CD4-positive, alpha-beta T cell treated with Interleukin-21 for 1 hour (primary cell): Measurements from ENCODE around the gene STEAP3.

Experiments
- DNase-seq: peaks from one replicate; pipeline ENCODE4 v3.0.0-alpha.2; 2020

The STEAP3 gene

GRCh38 chr2:119227346-119227745 is 3.7 kb downstream of the STEAP3 start:
- no peak for DNase-seq

- DNase-seq: no peak
These were observed 4.5 kb downstream of the STEAP3 start for GRCh38 chr2:119228136-119228535.

DNA sequence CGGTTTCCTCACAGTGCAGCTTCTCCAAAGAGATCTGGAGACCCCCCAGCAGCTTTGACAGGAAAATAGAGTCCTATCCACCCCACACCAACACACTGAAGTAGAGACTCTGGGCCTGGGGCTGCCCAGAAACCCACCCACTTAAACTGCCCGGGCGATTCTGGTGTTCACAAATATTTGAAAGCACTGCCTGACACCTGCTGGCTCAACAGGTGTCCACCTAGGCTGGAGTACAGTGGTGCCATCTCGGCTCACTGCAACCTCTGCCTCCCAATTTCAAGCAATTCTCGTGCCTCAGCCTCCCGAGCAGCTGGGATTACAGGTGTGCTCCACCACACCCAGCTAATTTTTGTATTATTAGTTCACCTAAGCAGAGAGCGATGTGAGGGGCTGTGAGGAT is 5.3 kb downstream of the STEAP3 start:
- no peak for DNase-seq

DNA sequence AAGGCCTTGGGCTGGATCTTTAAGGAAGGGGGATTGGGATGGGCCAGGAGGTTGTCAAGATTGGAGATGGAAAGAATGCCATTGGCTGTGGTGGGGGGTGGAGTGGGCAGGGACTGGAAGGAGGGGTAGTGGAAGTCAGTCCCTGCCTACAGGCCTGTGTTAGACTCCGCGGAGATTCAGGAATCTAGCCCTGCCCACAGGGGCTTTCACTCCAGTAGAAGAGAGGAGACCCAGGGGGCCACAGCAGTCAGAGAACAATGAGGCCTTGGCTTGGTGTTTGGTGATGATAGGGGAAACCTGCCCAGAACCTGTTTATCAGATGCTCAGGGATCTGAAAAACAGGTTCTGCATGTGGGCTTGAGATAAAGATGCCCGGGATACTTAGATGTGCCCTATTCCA is 6.1 kb downstream of the STEAP3 start:
- DNase-seq: no peak

- no peak for DNase-seq
These were observed 6.9 kb downstream of the STEAP3 start for GRCh38 chr2:119230219-119231185.

DNA sequence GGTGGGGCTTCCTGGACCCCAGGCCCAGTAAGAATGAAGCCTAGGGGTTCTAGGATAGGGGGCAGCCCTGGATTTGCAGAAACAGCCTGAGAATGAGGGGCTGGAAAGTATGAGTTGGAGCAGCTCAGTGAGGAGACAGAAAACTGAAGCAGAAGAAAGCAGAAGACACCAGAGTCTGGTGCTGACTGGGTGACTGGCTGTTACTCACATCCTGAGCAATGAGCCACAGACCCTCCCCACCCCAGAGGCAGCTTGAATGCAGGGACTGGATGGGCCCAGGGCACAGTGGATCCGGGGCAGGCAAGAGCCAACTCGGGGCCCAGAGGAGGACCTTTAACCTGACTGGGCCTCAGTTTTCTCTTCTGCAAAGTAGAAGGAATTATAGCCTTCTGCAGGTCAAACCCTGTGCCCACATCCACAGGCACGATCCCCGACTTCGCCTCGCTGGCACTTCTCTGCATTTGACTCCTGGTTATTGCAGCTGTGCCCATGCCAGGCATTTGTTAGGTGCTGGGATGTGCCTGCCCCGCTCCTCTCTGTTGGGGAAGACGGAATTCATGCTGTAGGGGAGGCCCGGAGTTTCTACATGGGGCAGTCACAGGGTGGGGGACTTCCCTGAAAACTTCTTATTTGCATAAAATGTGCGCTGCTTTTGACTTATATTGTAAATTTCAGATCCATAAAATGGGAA is 8.5 kb downstream of the STEAP3 start:
- no peak for DNase-seq

- no peak for DNase-seq
These were observed 9.0 kb downstream of the STEAP3 start for GRCh38 chr2:119232666-119232993.

GRCh38 chr2:119233326-119234020 is 9.8 kb downstream of the STEAP3 start:
- no peak for DNase-seq

DNA sequence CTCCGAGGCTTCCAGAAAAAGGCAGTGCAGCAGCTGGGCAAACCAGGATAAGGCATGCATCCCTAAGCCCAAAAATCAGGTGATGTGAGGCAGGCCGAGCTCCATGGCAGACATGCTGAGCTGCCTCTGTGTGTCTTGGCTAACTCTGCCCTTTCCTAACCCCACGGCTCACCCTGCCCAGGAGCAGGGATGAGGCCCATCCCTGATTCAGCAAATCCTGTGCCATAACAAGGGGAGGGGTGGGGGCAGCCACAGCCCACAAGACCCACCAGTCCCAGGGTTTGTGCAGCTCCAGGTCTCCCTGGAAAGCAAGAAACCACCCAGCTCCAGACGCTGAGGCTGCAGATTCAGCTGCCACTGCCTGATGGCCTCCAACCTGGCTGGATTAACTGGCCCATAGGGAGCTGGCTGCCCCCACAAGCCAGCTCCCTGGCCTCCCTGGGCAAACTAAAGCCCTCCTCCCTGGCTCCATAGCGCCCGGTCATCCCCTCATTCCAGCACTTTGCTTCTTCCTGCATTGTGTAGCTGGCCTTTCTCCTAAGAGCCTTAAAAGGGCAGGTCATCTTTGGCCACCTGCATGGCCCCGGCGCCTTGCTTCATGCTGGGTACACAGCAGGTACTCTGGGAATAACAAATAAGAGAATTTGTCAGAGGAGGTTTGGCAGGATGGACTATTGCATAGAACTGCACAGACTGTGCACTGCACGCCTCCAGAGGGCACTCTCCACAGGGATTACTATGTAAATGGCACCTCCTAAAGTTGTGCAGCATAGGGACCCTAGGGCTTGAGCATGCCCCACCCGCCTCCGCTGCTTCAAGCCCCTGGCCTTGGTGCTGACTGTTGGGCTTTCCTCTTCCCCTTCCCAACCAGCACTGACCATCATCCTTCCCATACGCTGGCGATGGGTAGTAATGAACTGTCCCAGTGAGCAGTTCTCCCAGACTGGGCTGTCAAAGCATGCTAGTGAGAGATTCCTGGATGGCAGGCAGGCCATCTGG is 10.7 kb downstream of the STEAP3 start:
- no peak for DNase-seq

- DNase-seq: no peak
These were observed 13.2 kb downstream of the STEAP3 start for GRCh38 chr2:119236796-119237195.

DNA sequence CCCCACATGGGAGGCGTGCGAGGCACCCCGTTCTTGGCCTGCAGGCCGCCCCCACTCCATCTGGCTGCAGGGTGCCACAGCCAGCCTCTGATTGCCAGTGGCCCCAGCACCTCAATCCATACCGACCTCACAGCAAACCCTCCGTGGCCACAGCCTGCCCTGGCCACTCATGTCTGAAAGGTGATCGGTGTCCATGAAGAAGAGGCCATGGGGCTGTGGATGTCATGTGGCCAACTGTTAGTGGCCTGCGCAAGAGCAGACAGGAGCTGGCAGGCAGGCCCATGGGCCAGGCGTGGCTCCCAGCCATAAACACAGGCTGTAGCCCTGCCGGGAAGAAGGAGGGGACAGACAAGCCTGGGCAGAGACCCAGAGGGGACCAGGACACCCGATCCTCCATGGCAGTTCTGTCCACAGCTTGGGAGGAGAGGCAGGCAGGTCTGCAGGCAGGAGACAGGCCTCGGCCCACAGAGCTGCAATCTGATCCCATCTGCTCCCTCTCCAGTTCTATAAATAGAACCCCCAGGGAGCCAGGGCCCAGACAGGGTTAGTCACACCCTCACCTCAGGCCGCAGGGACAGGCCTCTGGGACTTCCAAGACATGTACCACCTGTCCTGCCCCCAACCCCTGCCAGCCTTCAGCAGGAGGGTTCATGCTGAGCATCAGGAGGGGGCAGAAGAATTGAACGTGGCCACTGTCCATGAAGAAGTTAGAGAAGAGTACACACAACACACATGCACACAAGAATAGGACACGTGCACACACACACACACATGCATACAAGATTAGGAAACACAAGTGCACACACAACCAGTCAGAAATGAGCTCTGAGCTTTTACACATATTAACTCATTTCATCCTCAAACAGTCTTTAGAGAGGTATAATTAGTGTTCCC is 16.9 kb downstream of the STEAP3 start:
- no peak for DNase-seq

DNA sequence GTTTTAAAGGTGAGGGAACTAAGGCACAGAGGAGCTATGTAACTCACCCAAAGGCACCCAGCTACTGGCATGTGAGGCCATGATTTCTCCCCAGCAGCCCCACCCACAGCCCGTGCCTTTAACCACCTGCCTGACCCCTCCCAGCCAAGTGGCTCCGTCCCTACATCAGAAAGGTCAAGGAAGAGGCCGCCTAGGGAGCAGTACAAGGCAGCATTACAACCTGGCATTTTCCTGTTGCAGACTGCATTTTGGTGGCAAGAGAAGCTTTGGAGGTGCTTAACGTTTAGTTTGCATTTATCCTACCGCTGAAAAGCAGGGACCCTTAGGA is 17.5 kb downstream of the STEAP3 start:
- no peak for DNase-seq

DNA sequence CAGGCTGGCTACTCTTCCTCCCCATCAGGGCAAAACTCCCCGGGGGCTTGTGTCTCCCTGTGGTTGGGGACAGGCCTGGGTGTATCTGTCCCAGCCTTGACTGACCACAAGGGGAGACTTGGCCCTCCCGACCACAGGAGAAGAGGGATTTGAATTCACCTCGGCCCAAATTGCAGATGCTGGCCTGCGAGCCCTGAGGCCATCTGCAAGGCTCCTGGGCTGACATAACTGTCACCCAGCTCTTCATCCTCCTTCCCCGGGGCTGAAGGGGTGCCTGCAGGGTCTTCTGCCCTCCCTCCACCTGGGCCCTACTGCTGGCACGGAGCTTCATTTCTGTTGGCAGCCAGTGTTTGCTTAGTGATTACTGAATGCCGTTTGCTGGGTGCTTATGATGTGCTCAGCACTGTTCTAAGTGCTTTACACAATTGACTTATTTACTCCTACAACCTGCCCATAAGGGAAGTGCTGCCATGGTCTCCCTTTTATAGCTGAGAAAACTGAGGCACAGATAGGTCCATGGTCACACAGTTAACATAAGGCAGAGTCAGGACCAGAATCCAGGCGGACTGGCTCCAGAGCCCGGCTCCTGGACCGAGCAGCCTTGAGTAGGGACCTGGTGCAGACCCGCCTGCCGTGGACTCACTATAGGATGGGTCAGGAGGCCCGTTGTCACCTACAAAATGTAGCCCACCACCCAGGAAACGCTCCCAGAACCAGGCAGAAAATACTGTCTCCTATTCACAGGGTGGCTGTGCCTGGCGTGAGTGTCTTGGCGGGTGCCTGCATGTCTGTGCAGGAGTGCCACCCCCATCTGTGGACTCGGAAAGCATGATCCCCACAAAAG is 18.9 kb downstream of the STEAP3 start:
- no peak for DNase-seq

DNA sequence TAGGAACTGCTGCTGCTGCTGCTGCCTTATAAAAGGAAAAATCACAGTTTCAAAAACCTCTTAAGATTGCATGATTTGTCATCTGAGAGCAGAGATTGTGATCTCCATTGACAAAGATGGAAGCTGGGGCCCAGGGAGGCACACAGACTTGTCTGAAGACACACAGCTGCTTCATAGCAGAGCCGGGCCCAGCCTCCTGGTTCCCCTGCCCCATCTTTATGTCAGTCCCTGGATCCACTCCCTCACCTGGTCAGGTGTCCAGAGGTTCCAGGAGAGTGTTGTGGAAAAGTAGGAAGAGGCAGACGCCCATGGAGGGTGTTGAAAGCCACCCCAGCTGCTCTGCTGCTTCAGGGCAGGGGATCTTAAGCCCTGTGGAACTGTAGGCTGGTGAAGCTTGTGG is 20.0 kb downstream of the STEAP3 start:
- DNase-seq: no peak

DNA sequence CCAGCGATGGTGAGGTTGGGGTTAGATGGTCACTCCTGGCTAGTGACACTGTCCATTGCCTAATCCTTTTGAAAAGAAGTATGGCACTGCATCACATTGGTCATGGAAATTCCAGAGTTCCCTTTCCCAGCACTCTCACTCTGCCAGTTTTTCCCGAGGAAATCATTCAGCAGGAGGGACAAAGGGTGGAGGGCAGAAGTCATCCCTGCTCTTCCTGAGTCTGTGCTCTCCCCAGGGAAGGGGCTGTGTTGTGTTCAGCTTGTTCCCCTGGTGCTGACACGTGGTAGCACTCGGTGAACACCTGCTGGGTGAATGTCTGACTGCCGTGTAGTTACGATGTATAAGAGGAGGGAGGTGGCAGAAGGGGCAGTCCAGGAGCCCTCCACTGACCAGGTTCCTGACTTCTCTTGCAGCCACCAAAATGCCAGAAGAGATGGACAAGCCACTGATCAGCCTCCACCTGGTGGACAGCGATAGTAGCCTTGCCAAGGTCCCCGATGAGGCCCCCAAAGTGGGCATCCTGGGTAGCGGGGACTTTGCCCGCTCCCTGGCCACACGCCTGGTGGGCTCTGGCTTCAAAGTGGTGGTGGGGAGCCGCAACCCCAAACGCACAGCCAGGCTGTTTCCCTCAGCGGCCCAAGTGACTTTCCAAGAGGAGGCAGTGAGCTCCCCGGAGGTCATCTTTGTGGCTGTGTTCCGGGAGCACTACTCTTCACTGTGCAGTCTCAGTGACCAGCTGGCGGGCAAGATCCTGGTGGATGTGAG is 21.6 kb downstream of the STEAP3 start:
- DNase-seq: no peak

GRCh38 chr2:119245841-119246230 is 22.2 kb downstream of the STEAP3 start:
- no peak for DNase-seq

DNA sequence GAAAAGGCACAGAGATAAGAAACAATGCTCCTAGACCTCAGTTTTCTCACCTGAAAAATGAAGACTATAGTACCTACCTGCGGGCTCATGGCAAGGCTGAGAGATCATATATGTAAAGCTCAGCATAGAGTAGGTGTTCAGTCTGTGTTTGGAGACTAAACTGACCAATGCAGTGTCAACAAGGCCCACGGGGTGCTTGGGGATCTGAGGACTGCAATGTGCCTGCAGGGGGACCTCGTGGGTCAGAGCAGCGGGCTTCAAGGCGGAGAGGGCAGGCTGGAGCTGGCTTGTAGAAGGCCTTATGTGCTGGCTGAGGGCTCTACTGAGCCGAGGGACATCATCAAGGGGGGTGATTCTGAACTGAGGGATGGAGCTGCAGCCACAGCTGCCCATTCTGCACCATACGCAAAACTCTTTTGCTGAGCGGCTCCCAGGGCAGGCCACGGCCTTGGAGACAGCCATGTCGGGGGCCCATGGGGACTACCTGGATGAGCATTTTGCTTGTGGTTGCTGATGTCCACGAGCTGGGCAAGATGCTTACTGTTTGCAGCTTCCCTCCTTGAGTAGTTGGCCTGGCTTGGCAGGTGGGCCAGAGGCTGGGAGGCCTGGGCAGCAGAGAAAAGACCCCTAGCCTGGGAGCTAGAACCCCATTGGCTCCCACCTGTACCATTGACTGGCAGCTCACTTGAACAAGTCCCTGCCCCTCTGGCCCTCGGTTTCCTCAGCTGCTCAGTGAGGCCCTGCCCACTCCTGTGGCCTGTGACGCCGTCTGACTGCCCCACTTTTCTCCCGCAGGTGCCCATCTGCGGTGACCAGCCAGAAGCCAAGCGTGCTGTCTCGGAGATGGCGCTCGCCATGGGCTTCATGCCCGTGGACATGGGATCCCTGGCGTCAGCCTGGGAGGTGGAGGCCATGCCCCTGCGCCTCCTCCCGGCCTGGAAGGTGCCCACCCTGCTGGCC is 23.5 kb downstream of the STEAP3 start:
- DNase-seq: no peak

GRCh38 chr2:119247844-119248271 is 24.2 kb downstream of the STEAP3 start:
- no peak for DNase-seq

DNA sequence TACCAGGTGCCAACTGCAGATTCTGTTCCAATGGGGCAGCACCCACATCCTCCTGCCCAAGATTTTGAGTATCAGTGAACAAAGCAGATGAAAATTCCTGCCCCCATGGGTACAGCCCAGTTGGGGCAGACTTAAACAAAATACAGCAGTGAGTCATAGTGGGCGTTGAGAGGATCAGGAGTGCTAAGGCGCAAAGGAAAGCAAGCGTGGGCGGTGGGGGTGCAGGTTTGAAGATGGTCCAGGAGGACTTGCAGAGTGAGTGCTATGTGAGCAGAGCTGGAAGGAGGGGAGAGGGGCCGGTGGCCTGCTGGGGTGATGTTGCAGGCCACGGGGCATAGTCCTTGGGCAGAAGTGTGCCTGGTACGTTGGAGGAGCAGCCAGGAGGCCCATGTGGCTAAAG is 24.7 kb downstream of the STEAP3 start:
- DNase-seq: no peak
